Measurements from ENCODE around the gene DCANP1. TPM values are rescaled to one million over a fixed set of nuclear protein-coding genes. Genes with fewer than 3 reads are reported as not detected.
"Not testable (repeated sequence)": the region's sequence is repeated elsewhere in the genome, so short reads cannot be mapped to it uniquely, and the experiment has no call there.

DCANP1 gene, protein sequence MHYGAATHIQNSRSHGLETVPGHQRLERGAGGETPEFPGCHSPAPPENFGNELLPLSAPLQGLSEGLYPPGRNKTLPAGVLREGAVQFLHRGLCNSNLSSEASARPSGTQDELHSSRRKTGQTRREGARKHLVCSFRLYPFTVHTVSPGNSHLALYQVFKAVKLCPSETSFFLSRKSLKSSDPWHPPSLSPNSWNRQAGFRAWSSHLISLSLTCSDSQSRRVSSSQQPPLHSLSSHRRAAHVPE
- total RNA-seq: not detected in 2 replicates
- long read RNA-seq: 0 reads

DNA sequence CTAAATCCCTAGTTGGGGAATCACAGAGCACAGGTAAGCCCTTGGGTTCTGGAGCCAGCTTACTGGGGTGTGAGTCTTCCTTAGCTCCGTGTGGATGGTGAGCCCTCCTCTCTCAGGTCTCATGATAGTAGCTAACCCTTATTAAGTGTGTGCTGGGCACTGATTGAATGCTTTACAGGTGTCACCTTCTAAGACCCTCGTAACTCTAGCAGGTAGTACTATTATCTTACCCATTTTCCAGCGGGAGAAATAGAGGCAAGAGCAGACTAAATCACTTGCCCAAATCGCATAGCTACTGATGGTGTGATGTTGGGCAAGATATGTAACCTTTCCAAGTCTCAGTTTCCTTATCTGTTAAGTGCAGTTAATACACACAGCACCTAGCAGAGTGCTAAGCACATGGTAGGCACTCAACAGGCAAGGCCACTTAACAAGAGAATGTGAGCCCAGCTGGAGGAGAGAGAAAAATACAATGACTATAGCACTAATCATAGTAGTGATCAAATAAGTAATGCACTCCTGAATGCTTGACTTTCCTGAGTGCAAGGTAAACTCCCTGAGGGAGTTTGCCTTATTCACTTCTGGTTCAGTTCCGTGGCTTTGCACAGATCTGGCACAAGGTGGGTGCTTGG is at the start of gene DCANP1:
TSS of gene DCANP1 (minus strand) at position 51 of the 632 bp plus-strand sequence. CDS start 240 bp downstream, outside the sequence.
- peaks cover 16% of the 10 kb centered on the region for H3K27me3 Mint-ChIP-seq (ENCODE audit: unreplicated experiment)
- no peak for DNase-seq (ENCODE audit: extremely low spot score, unreplicated experiment)
- TF ChIP-seq, protein P1, sequence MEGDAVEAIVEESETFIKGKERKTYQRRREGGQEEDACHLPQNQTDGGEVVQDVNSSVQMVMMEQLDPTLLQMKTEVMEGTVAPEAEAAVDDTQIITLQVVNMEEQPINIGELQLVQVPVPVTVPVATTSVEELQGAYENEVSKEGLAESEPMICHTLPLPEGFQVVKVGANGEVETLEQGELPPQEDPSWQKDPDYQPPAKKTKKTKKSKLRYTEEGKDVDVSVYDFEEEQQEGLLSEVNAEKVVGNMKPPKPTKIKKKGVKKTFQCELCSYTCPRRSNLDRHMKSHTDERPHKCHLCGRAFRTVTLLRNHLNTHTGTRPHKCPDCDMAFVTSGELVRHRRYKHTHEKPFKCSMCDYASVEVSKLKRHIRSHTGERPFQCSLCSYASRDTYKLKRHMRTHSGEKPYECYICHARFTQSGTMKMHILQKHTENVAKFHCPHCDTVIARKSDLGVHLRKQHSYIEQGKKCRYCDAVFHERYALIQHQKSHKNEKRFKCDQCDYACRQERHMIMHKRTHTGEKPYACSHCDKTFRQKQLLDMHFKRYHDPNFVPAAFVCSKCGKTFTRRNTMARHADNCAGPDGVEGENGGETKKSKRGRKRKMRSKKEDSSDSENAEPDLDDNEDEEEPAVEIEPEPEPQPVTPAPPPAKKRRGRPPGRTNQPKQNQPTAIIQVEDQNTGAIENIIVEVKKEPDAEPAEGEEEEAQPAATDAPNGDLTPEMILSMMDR (IDR thresholded peaks at IDR 0.05): no peak
- H3K27ac Mint-ChIP-seq (ENCODE audit: unreplicated experiment): no peak within 1 kb of the TSS
- no peaks in the 10 kb centered on the region for H3K9me3 Mint-ChIP-seq (ENCODE audit: unreplicated experiment)
- H3K36me3 Mint-ChIP-seq (ENCODE audit: unreplicated experiment): no peaks in the 10 kb centered on the region
- no peak within 1 kb of the TSS for H3K4me3 Mint-ChIP-seq (ENCODE audit: unreplicated experiment)
- H3K4me1 Mint-ChIP-seq (ENCODE audit: unreplicated experiment): no peaks in the 10 kb centered on the region

DNA sequence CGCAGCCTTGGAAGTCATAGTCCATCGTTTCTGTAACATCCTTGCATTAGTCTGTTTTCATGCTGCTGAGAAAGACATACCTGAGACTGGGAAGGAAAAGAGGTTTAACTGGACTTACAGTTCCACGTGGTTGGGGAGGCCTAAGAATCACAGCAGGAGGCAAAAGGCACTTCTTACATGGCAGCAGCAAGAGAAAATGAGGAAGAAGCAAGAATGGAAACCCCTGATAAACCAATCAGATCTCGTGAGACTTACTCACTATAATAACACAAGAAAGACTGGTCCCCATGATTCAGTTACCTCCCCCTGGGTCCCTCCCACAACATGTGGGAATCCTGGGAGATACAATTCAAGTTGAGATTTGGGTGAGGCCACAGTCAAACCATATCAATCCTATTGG is 48.4 kb upstream of the DCANP1 start:
- not testable (repeated sequence) for H3K4me3 Mint-ChIP-seq (ENCODE audit: unreplicated experiment); H3K9me3 Mint-ChIP-seq (ENCODE audit: unreplicated experiment); H3K36me3 Mint-ChIP-seq (ENCODE audit: unreplicated experiment); H3K27ac Mint-ChIP-seq (ENCODE audit: unreplicated experiment)
- DNase-seq (ENCODE audit: extremely low spot score, unreplicated experiment): peak; percentile 57
- H3K4me1 Mint-ChIP-seq (ENCODE audit: unreplicated experiment): peaks cover 12% of the 10 kb centered on the region
- H3K27me3 Mint-ChIP-seq (ENCODE audit: unreplicated experiment): peaks cover 37% of the 10 kb centered on the region

DNA sequence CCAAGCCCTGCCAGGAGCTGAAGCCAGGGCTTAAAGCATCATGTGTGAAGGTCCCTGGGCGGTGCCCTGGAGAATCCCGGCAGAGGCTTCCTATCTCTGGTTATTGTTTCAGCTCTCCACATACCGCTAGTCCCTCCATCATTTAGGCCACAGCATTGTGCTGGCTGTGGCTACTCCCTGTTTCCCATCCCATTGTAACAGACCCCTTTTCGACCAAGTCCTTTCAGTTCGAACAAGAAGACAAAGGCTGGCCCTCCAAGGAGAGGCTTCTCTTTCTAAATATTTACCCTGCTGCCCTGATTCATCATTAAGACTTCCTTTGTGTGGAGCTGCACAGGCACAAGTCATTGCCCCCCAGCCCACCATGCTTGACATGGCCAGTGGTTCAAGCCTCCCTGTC is 47.0 kb upstream of the DCANP1 start:
- peak; percentile 38 for DNase-seq (ENCODE audit: extremely low spot score, unreplicated experiment)
- Mint-ChIP-seq H3K27ac (ENCODE audit: unreplicated experiment) (no peak overlapping the region), H3K9me3 (ENCODE audit: unreplicated experiment) (no peaks in the 10 kb centered on the region), H3K4me1 (ENCODE audit: unreplicated experiment) (peaks cover 21% of the 10 kb centered on the region), H3K27me3 (ENCODE audit: unreplicated experiment) (peaks cover 41% of the 10 kb centered on the region), H3K36me3 (ENCODE audit: unreplicated experiment) (no peaks in the 10 kb centered on the region), H3K4me3 (ENCODE audit: unreplicated experiment) (no peak overlapping the region)
- TF ChIP-seq, protein P1 (IDR thresholded peaks at IDR 0.05): no peak

DNA sequence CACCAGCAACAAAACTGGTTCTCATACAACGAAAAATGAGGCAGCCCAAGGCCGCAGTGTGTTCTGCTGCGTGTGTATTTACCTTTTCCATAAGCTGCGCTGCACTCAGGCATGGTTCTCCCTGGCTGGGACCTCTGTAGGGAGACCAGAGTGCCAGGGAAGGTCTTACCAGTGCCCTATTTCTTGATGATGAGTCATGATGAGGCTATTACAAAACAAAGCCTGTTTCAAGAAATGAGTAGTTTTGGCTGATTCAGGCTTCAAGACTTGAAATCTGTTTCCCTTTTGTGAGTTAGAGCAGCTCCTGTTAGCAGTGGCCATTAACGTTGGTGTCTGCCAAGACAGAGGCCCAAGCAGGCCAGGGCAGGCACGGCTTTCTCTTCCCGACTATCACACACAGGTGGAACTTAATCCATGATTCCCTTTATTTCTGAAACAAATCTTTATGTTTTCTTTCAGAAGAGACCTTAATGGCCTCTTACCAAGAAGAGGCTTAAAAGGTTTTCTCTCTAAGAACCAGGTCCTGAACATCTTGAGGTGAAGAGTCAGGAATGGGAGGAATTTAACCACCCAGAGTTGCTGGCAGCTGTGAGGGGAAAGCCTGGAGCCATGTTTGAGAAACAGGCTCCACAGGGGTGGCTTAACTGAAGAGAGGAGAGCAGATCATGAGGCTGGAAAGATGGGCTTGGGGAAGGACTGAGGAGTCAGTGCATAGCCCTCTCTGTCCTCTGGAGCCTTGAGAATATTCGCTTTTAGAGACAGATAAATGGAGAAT is 46.4 kb upstream of the DCANP1 start:
- Mint-ChIP-seq H3K4me1 (ENCODE audit: unreplicated experiment) (peaks cover 26% of the 10 kb centered on the region), H3K36me3 (ENCODE audit: unreplicated experiment) (no peaks in the 10 kb centered on the region), H3K9me3 (ENCODE audit: unreplicated experiment) (no peaks in the 10 kb centered on the region), H3K4me3 (ENCODE audit: unreplicated experiment) (no peak overlapping the region), H3K27me3 (ENCODE audit: unreplicated experiment) (peaks cover 43% of the 10 kb centered on the region), H3K27ac (ENCODE audit: unreplicated experiment) (peak overlapping the region; percentile 71)
- peak; percentile 27 for DNase-seq (ENCODE audit: extremely low spot score, unreplicated experiment)
- TF ChIP-seq, protein P1 (IDR thresholded peaks at IDR 0.05): no peak

DNA sequence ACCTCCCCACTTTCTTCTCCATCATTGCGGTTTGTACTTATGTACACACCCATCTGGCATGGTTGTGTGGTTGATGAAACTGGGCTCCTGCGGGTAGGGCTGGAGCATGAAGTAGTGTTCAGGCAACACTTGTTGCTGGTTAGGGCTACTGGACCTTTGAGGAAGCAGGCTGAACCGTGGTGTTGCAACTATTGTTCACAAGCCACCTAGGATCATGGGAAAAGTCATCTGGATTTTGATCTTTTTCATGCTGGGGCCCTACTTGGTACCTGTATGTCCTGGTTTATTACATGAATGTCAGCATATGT is 45.1 kb upstream of the DCANP1 start:
- no peak overlapping the region for H3K27ac Mint-ChIP-seq (ENCODE audit: unreplicated experiment)
- peaks cover 51% of the 10 kb centered on the region for H3K27me3 Mint-ChIP-seq (ENCODE audit: unreplicated experiment)
- no peaks in the 10 kb centered on the region for H3K36me3 Mint-ChIP-seq (ENCODE audit: unreplicated experiment)
- DNase-seq (ENCODE audit: extremely low spot score, unreplicated experiment): no peak
- TF ChIP-seq, protein P1 (IDR thresholded peaks at IDR 0.05): no peak
- peaks cover 29% of the 10 kb centered on the region for H3K4me1 Mint-ChIP-seq (ENCODE audit: unreplicated experiment)
- H3K4me3 Mint-ChIP-seq (ENCODE audit: unreplicated experiment): no peak overlapping the region
- no peaks in the 10 kb centered on the region for H3K9me3 Mint-ChIP-seq (ENCODE audit: unreplicated experiment)
